NCI-H82 treated with DMSO at 0.1 percent for 48 hours (cell line): ENCODE measurements around the gene ASB4.
A peak's percentile ranks its signal among the peaks of the same experiment; 100 is the strongest.
"Not testable (repeated sequence)": the region's sequence is repeated elsewhere in the genome, so short reads cannot be mapped to it uniquely, and the experiment has no call there.

Source experiments
- DNase-seq: peaks from one replicate; lab custom pipeline; 2025; ENCODE audit not compliant: unreplicated experiment; lab: John Stamatoyannopoulos, UW

The ASB4 gene

DNA sequence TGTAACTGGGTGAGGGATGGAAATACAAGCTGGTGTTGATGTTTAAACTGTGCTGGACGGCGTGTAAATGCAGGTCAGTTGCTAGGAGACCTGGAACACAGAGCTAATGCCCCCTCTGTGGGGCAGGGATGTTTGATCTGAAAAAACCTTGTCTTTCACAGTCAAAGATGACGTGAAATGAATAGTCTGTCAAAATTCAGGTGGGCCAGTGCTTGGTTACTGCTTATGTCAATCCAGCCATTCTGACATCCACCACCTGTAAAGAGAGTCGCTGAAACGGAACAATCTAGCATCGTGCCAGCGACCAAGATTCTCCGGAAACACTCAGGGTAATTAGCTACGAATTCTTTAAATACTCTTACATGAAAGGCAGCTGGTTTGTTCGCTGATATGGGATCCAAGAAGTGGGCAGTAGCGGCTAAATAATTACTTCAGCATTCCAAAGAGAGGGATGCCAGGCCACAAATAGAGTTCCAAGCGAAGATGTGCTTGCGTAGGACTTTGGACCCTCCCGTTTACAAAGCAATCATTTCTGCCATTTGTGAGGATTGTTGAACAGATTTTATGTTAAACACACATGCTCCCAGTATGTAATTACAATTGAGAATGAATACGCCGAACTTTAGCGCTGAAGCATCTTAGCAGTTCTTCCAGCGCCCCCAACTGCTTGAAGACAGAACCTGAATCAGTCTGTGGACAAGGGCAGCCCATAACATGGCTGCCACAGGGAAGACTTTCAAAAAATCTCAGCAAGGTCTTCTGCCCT lies 7.3 kb upstream of the ASB4 start:
- DNase-seq: no peak

DNA sequence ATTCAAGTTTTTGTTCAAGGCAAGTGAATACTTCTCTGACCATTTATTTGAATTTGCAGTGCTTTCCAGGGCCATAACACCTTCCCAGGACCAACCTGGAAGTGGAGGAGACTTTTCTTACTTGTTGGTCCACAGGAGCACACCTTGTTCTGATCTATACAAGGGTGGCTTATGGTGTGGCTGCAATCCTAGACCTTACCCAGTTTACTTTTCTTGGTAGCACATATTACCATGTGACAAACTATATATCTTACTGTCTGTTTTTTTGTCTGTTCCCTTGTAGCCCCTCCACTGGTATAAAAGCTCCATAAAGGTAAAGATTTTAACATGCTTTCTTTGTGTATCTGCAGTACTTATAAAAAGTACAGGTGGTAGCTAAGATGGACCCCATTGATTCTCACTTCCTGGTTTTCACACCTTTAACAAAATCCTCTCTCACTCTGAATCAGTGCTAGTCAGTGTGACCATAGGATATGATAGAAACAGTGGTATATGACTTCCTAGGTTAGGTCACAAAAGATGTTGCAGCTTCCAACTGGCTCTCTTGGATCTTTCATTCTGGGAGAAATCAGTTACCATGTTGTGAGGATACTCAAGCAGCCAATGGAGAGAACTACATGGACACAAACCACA lies 5.6 kb upstream of the ASB4 start:
- no peak for DNase-seq

DNA sequence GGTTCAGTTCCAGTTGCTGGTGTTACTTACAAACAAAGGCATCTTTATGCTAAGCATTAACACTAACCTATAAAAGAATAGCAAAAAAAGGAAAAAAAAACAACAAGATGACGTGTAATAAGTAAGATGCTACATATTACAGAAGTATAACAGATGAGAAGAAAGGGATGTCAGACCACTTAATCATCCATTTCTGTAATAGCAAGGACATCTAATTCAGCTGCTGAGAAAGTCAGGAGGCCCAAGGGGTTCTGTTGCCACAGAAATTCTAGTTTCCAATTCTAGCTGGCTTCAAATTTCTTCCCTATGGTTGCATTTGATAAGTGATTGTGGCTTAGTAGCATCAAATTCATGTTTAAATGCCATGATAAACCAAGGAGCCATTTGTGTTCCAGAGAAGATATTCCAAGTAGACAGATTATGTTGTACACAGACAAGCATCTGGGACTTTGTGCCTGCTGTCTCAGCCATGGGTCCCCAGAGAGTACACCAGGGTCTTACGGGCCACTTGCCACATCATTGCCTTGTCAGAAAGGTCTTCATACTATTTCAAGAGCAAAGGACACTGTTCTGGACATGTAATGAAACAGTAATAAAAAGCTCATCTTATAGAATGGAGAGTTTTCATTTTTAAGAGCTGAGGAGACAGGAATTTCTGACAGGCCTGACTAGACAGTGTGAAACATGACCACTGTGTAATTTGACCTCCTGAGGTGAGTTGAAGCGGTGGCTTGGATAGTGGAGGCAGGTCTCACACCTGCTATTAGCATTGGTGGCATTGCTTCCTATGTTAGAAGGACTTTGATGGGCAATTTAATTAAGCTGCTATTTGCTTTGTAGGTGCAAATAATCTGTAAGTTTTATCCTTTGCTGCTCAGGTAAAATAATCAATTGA lies 4.2 kb upstream of the ASB4 start:
- DNase-seq: no peak

DNA sequence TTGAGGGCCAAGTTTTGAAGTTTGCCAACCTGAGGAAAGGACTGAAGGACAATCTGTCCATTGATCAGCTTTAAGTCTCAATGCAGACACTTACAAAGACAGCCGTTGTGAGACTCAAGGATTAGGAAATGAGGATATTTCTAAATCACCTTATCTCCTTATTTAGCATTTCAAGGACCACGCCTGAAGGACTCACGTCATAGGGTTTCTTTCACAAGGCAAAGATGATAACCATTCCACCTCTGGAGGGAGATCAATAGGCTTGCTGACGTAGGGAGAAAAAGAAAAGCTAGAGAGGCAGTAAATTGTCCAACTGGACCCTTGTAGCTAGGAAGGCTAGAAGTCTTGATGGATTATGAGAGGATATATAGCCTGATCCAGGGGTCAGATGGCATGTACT lies 3.3 kb upstream of the ASB4 start:
- DNase-seq: no peak

DNA sequence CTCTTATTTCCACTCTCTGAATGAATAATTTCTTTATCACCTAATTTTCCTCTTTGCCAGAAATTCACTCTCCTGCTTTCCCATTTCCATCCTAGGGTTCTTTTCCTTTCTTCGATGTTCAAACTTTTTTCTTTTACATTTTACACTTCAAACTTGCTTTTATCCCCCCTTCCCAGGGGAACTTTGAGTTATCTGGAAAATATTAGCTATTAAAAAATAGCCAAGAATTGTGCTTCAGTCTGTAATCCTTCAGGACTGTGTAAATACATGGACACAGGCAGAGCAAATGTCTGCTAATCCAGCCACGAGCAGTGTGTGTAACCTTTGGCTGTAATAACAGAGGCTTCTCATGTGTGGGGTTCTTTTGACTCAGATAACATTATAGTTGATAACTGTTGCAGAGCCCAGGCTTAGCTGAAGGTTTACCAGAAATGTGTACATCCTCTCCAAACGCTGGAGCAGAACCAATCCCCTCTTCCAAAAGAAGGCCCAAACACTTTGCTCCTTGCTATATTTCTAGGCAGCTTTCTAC lies 4.6 kb downstream of the ASB4 start:
- DNase-seq: no peak

DNA sequence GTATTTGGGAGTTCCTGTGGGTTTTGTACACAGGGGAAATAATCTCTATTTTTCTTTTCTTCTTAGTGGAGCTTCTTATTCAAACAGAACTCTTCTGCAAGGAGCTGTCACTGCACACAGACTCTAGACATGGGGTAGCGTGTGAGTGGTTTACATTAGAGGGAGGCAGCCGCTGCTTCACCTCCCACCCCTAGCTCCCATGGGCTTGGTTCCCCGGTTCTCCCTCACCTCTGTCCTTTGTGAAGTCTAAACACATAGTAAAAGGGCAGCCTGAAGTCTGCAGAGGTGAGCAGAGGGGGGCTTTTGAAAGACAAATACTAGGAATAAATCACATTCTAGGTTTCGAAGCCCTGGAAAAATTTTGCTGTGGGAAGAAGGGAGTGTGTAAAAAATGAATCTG lies 5.5 kb downstream of the ASB4 start:
- DNase-seq: no peak

DNA sequence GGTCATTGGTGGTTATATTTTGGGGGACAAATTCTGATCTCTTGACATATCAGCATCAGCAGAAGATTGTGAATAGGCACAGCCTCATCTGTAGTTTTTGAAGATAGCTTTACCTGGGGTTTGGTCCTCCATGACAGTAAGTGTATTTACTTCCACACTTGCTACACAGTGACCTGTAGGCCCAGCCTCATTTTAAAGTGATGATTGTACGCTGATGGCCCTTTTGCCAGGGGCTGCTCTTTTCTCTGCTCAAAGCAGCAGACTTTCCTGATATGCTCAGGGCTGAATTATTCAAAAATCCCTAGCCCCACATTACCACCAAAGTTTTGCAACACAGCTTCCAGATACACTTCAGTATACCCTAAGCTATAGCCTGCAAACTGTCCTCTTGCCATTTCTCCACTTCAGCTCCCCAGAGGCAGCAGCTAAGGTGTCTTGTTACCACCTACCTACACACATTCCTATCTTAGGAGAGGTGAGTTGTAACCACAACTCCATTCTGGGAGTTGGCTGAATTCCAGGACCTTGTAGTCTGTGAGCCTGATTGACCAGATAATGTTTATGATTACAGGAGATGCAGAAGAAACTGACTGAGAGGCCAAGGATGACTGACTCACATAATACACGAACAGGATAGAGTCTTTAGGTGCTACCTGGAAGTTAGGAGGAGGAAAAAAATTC lies 6.0 kb downstream of the ASB4 start:
- peak; percentile 31 for DNase-seq

DNA sequence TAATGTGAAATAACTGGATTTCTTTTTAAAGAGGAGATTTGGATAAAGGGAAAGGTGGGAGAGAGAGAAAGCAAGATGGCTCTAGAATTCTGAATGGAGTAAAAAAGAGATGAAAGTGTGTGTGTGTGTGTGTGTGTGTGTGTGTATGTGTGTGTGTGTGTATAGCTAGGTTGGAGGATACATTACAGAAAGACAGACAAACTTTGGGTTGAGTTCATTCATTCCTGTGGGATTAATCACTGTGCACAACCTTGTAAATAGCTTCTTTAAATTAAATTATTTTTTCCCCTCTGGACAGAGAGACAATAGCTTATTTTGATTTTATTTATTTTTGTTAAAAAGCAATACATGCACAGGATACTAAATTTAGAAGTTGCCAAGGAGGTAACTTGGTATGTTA lies 7.5 kb downstream of the ASB4 start:
- DNase-seq: no peak

DNA sequence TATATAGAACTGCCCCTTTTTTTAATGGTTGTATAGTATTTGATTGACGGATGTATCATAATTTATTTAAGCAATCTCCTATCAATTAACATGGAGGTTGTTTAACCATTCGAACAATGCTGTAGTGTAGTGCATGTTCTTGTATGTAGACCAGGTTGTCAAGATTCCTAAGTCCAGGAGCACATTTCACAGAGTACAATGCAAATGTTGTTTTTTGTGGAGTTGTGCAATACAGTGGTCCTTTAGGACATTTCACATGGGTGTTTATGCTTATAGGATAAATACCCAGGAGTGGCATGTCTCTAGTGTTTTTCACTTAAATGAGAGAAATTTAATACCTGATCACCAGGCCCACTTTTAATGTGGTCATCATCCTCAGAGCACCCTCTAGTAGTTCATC lies 8.1 kb downstream of the ASB4 start:
- no peak for DNase-seq

DNA sequence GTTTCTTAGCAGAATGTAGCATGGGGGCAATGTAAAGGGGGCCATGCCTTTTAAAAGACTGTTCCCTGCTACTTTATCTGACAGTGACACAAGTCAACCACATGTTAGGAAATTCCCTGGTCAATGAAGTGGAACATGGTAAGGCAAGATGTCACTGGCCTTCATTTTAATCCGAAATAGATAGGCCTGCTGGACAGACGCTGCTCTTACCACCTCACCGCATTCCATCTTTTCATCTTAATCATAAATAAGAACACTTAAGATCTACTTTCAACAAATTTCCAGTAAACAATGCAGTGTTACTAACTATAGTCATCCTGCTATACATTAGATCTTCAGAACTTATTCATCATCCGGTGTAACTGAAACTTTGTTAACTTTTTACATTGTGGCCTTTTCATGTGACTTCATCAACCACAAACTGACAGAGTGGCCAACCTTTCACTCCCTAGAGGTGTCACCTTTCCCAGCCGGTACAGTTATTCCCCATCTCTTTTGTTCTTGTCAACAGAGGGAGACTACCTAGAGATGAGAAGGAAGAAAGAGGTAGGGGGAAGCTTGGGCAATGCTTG lies 15.6 kb downstream of the ASB4 start:
- no peak for DNase-seq

DNA sequence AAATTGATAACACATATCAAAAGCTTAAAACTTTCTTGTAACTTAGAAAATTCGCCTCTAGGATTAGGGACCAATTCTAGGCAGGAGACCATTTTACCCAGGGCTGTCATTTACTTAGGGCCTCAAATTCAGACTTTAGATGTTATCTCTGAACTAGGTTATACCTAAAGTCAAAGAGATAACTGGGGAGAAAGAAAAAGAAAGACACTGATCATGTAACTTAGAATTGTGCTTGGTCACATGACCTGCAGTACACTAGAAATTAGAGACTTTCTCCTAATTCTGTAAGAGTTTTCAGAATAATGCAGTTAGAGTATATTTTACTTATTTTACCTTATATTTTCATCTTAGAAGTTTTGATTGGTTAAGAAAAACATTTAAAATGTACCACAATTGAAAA lies 16.7 kb downstream of the ASB4 start:
- DNase-seq: no peak

DNA sequence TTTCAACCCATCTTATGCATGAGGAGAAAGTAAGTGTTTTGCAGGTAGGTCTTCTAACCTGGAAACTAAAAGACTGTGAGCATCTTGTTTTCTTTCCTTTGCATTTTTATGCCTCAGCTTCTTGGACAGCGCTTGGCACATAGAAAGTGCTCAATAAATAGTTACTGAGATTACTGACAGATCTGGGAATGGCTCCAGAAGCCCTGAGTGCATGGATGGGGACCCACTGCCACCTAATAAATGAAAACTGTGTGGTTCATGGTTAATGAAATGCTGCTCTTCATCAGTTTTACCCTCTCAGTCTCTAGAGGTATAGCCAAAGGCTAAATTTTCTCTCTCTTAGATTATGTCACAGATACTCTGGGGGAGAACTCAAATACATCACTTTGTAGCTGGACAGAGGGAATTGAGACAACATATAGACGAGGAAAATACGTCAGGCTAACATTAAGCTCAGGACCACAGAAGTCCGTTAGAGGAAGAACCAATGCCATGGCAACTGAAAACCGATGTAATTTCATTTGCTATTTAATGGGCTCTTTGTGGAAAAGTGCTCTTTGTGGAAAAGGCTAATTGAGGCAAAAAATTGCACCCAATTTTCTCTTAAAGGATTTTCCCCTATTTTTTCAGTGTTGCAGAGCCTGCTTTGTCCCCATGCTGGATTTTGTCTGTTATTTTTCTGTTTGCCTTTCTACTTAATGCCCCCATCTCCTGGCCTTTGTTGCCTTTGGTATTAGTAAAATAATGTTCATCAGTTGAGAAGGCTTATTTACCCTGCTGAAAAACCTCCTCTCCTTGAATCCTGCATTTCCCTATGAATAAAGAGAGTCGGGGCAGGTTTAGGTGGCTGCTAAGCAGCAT lies 17.8 kb downstream of the ASB4 start:
- no peak for DNase-seq

DNA sequence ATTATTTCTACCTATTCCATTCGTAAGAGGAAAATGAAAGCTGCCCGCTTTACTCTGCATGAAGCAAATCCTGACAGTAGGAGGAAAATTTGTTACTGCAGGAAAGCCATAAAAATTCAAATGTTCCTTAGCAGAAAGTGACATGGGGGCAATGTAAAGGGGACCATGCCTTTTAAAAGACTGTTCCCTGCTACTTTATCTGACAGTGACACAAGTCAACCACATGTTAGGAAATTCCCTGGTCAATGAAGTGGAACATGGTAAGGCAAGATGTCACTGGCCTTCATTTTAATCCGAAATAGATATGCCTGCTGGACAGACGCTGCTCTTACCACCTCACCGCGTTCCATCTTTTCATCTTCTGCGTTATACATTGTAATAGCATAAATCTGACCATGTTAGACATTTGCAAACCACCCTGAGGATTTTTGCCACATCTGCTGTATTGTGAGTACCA lies 18.4 kb downstream of the ASB4 start:
- DNase-seq: not testable (repeated sequence)

DNA sequence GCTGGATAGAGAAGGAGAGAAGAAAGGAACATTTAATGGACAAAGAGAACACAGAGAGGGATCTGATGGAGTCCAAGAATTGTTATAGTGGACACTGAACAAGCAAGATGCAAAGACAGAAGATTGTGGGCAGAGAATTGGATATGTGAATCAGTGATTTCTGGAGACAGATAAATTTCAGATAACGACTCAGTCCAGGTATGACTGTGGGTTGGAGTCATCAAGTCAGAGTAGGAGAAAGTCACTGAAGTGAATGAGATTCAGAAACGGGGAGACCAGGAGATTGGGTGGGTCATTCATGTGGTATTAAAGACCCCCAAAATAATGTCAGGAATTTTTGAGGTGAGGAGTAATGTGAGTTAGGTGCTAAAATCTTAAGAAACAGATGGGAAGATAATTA lies 23.0 kb downstream of the ASB4 start:
- DNase-seq: no peak

DNA sequence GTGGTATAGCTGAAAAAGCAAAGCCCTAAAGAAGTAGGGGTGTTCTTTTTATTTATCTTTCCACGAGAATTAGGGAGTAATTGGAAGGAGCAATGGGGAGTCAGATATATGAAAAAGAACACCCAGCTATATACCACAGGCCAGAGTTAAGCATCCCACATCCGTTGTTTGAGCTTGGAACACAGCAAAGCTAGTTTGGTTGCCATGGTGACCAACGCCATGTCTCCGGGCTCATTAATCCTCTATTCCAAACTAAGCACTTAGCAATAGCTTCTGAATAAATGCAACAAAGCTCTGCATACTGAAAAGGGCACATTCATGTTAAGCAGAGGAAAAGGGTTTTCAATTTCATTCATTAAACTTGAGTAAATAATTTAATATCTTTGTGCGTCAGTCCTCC lies 23.5 kb downstream of the ASB4 start:
- DNase-seq: peak; percentile 79

DNA sequence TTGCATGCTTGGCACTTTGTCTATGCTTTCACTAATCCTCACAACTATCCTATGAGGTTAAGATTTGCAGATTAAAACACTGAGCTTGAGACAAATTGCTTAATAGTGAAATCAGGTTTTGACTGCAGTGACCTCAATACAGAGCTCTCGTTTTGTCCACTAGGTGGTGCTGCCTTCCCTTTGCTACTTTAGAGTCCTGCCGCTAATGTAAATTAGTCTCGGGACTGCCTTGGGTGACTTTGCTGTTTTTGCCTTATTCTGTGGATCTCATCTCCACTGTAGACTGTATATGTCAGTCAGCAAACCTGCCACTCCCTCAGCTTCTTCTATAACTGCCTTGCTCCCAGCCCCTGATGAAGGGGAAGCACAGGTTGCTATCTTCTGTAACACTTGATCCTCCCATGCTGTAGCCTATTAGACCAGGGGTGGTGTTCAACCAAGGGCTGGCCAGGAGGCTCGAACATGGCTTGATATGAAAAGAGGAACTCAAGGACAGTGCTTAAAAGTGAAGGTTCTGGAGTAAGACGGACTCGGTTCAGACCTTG lies 26.0 kb downstream of the ASB4 start:
- DNase-seq: peak; percentile 61

DNA sequence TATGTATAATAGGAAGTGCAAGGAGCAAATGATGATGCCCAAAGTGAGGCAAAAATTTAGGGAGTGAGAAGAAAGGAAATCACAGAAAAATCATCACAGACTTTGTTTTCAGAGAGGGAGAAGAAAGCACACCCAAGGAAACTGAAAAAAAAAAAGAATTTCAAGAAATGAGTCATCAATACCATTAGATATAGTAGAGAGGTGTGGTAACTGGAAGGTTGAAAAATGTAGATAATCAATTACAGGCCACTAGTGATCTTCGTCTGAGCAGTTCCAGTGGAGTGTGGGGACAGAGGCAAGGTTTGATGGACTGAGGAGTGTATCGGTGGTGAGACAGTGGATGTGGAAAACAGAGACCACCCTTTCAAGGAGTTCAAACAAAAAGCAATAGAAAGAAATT lies 31.7 kb downstream of the ASB4 start:
- DNase-seq: no peak

DNA sequence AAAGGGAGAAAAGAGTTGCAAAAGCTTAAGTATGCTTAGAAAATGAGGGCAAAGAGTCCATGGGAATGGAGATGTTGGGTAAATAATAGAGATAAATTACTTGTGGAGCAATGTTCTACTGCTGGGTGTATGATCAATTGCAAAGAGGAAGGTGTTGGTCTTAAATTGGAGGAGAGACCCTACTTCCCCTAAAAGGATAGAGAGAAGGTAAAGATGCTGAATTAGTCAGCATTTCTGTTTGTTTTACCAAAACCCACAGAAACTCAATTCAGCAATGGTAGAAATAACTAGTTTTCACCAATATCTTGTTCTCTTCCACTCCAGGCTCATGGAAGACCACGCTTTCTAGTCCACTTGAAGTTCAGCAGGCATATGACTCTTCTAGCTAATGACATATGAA lies 32.1 kb downstream of the ASB4 start:
- DNase-seq: no peak

DNA sequence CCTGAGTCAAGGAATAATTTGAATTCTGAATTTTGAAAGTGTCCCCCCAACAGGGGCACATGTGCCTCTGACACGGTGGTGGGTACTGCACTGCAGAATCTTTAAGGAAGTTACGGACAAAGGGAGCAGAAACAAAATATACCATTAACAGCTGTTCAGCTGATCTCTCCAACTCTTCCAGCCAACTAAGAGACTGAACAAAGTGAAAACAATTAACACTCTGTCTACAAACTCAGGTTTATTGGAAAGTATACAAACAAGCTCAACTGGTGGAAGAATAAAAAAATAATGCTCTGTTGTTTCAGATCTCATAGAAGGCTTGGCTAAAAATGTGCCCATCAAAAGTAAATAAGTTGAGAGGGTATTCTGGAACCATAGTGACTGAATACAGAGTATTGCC lies 34.4 kb downstream of the ASB4 start:
- DNase-seq: no peak
